Fibroblast of villous mesenchyme (primary cell): ENCODE results near the gene SUFU. TPM values are rescaled to one million over a fixed set of nuclear protein-coding genes. Genes with fewer than 3 reads are reported as not detected.
"Not testable (repeated sequence)": the region's sequence is repeated elsewhere in the genome, so short reads cannot be mapped to it uniquely, and the experiment has no call there.

Experiments
- DNase-seq: peaks from one replicate; pipeline ENCODE4 v3.0.0-alpha.2; 2010; ENCODE audit warnings: low read depth
- H3K4me3 ChIP-seq: 2 replicates; pipeline ENCODE4 v1.5.1; 2011; ENCODE audit warnings: low read depth, mild to moderate bottlenecking, low read length
- total RNA-seq: library from RNA; depleted of rRNA; stranded (reverse); fragments of >200 nt; gene quantifications from 2 replicates; pipeline ENCODE4 v1.2.3, GENCODE V29; 2012
- TF ChIP-seq, protein P1 (sequence below): IDR thresholded peaks from 2 replicates; pipeline ENCODE4 v1.5.1; 2012; ENCODE audit warnings: low read depth, mild to moderate bottlenecking, low read length; ENCODE audit not compliant: insufficient read depth

SUFU gene
- total RNA-seq, 1 donor, result 3.9 TPM

DNA sequence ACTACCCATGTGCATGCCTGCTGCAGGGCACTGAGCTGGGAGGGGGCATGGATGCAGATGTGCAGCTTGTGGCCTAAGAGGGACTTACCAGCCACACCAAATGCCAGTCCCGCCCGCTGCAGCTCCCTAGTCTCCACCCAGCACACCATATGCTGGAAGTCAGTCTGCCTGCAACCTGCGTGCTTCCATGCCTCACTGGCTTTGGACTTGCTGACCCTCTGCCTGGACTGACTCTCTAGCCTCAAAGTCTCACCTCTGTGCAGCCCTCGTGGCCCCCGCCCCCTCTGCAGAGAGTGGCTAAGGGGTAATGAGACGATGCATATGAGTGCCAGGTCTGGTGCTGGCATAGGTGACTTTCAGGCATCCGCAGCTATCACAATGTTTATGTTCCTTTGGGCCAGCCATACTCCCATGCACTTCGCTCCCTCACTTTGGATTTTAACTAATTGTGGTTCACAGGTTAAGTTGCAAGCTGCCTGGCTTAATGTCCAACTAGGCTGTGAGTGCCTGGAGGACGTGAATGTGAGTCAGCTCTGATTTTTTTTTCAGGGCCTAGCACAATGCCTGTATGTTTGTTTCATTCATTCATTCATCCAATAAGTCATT lies 162.2 kb downstream of the SUFU start:
- no peak overlapping the region for H3K4me3 ChIP-seq
- TF ChIP-seq, protein P1, sequence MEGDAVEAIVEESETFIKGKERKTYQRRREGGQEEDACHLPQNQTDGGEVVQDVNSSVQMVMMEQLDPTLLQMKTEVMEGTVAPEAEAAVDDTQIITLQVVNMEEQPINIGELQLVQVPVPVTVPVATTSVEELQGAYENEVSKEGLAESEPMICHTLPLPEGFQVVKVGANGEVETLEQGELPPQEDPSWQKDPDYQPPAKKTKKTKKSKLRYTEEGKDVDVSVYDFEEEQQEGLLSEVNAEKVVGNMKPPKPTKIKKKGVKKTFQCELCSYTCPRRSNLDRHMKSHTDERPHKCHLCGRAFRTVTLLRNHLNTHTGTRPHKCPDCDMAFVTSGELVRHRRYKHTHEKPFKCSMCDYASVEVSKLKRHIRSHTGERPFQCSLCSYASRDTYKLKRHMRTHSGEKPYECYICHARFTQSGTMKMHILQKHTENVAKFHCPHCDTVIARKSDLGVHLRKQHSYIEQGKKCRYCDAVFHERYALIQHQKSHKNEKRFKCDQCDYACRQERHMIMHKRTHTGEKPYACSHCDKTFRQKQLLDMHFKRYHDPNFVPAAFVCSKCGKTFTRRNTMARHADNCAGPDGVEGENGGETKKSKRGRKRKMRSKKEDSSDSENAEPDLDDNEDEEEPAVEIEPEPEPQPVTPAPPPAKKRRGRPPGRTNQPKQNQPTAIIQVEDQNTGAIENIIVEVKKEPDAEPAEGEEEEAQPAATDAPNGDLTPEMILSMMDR, result no peak
- no peak for DNase-seq

DNA sequence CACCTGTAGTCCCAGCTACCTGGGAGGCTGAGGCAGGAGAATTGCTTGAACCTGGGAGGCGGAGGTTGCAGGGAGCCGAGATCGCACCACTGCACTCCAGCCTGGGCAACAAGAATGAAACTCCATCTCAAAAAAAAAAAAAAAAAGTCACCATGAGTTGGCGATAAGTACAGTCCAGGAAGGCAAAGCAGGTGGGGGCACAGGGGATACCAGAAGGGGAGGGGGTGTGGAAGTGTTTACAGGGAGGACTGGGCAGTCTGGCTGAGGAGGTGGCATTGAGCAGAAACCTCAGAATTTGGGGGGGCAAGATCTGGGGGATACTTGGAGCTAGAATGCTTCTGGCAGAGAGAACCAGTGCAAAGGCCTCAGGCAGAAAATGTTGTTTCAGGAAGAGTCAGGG lies 163.6 kb downstream of the SUFU start:
- not testable (repeated sequence) for DNase-seq, H3K4me3 ChIP-seq

DNA sequence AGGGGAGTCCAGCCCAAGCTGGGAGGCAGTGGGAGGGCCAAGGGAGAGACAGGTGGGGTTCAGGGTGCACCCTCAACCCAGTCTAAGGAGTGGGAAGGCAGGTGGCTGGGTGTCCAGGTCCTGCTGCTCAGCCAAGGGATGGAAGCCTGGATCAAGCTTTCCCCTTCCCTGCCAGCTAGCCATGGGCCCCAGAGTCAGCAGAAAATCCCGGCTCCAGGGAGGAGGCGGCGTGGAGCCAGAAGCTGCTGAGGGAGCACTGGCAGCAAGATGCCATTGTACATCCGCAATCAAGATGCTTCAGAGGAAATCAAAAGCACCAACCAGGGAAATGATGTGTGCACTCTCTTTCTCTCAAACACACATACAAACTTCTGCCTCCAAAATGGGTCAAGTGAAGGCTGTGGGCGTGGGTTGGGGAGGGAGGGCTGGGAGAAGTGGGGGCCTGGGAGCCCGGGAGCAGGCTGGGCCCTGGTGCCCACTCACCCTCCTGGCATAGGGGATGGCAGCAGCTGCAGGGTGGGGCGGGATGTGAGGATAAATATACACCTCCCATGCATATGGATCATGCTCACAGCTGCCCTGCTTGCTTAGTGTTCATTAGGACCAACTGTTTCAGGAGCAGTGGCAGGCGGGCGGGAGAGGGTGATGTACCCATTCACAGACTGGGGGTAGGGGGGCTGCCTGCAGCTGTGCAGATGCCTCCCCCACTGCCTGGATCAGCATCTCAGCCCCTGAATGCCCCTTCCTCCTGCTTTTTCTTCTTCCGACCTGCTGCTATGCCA lies 164.7 kb downstream of the SUFU start:
- DNase-seq, result no peak
- TF ChIP-seq, protein P1, result no peak
- no peak overlapping the region for H3K4me3 ChIP-seq

DNA sequence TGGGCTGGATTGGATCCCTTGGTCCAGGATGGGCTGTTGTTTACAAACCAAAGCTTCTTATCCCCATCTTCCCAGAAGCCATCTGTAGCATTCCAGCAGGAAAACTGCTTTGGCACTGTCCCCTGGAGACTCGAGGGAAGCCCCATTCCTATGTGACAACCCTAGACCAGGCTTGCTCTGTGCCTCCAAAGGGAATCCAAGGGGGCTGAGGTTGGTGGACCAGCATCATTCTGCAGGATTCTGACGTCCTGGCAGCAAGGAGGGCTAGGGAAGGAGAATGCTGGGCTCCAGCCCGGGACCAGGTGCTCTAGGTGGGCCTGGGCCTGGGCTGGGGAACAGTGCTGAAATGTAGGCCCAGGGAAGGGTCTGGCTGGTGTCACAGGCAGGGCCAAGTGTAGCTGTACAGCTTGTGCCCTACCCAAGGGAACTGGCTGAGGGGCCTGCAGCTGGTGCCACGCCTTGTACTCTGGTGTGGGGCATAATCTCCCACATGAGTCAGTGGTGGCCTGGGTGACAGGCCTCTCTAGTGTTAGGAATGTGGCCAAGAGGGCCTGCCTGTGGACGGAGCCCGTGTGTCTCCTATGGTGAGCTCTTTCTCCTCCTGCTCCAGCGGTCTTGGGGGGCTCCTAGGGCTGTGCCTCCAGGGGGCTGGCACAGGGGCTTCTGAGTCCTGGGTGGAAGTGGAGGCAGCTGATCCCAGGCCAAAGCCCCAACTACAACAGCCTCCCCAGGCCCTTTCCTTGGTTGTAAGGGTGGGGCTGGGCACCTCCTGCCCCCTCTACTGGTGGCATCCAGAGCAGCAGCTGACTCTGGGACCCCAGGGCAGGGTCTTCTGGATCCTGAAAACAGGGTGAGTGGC lies 165.7 kb downstream of the SUFU start:
- peak; percentile 59 for DNase-seq
- TF ChIP-seq, protein P1, result peak; percentile 50
- H3K4me3 ChIP-seq, result no peak overlapping the region

DNA sequence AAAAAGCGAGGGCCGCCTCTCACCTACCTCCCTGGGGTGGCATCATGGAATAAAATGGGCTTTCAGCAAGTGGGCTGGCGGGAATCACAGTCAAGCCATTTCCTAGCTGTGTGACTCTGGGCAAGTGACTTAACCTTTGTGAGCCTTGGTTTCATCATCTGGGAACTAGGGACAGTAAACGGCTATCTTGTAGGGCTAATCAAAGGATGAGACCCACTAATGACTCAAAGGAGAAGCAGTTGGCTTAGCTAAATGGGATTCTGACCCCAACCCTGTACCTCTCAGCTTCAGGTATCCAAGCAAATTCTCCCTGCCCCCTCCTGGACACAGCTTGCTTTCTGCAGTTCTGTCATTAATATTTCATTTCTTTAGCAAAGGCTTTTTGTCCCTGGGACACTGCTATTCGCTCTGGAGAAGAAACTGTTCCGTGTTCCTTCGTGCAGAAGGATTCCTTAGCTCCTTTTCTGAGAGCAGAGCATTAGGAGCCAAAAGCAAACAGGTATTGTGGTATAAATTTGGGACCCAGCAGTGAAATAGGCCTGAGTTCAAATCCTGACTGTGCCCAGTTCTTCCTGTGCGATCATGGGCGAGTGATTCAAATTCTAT lies 166.4 kb downstream of the SUFU start:
- TF ChIP-seq, protein P1, result no peak
- no peak overlapping the region for H3K4me3 ChIP-seq
- DNase-seq, result no peak

DNA sequence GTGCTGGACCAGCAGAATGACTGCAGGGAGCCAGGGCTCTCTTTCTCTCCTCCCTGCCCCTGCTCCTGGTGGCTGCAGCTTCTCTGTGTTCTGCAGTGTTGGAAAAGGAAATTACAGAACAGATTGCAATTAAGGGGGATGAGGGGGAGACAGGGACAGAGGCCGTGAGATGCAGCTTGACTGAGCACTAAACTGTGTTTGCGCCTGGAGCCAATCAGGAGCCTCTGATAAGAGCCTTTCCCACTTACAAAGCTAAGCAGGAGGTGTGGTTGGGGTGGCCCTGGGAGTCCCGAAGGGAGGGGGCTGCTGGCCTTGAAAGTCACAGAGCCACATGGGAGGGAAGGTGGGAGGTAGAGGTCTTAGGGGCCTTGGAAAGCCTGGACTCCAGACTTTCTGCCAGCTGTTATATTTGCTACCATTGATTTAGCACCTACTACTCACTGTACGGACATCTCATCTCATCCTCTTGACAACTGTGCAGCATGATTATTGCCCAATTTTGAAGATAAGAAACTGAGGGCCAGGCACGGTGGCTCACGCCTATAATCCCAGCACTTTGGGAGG lies 167.2 kb downstream of the SUFU start:
- DNase-seq, result peak; percentile 54
- TF ChIP-seq, protein P1, result no peak
- H3K4me3 ChIP-seq, result no peak overlapping the region
